HG03442 (cell line): ENCODE measurements around the gene GATD1.

Source experiments
- ATAC-seq: cut with Tn5 transposase; IDR thresholded peaks from one replicate; pipeline ENCODE4 v1.9.1; 2021; ENCODE audit warnings: mild to moderate bottlenecking, moderate library complexity; ENCODE audit not compliant: unreplicated experiment

GATD1 gene

DNA sequence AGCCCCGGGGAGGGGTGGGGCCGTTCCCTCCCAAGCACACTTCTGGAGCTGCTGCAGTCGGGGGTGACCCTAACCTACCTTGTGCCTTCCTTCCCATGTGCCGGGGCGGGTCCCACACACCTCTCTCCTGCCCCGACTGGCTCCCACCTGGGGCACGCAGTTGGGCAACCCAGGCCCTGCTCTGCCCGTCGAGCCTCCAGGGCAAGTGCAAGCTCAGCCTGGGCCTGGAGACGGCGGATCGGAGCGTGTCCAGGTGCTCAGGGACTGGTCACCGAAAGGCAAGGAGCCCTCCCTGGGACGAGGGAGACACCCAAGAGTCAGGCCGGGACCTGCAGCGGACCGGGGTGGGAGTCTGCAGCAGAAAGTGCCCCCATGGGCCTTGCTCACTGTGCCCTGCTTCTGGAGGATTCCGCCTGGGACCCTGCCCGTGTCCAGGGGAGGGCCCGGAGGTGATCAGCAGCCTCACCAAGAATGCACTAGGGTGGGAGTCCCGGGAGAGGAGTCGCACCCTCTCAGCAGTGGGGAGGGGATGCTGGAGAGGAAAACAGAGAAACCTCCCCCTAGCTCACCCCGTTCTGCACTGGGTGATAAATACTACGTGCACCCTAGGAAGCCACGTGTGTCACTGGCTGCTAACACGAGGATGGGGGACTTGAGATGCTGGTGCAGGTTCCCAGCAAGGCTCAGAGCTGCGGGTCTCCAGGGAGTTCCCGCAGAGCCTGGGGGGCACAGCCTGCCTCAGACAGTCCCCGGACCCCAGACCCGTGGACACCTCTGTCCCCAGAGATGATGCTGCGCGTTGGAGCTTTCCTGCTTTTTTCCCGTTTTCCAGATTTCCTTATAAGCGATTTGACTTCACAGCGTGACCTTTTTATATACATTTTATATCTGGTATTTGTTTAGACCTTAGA lies 5.2 kb upstream of the GATD1 start:
- no peak for ATAC-seq

DNA sequence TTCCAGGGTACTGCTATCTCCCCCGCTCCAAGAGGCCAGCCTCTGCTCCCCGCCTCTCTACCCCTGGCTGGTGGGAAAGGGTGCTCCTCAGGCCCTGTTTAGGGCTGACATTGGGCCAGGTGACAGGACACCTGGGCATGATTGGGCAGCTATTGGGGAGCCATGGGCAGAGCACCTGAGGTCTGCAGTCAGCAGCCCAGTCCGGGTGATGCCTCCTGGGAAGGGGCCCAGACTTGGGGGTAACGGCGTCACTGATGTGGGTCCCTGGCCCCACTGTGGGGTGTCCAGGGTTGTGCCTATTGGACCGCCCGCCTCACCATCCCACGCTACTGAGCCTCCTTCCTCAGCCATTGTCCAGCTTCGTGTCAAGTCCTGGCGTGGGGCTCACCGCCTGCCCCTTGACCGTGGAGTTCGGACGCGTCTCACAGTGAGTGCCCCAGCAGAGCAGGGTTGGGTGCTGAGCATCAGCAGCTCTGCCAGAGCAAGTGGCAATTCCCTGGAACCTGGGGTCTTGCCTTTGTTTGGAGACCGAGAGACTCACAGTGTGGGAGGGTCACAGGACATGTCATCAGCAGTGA lies 2.8 kb upstream of the GATD1 start:
- ATAC-seq, result no peak

DNA sequence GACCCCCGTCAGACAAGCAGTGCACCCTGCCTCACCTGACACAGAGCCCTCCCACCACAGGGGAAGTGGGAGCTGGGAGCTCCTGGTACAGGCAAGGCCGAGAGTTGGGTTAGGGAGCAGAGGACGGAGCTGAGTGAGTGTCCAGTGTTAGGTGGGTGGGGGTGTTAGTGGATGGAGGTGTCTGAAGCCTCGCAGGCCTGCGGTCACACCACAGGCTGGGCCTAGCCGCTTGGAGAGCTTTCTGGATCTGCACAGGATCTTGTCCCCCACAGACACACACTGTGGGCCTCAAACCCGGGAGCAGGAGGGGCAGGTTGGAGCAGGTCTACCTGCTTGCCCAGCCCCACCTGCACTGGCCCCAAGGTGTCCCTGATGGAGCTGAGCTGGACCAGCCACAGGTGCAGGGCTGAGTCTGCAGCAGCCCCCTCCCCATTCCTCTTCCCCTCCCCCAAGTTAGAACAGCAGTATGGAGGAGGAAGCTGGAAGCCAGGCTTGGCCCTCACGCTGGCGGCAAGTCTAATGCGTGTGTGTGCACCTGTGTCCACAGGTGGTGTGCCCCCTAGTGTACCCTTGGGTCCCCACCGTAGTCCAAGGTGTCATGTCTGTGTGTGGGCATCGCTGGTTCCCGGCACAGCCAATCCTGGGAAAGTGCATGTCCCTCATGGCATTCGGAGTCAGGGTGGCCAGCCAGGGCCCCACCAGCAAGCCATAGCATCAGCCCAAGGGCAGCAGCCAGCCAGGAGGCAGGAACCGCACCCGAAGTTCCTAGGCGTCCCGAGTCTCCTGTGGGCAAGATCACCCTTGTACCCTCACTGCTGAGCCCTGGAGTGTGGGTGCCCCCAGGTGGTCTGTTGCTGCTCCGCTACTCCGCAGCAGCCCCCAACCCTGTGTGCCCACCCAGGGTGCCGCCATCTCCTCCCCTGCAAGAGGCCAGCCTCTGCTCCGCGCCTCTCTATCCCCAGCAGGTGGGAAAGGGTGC lies 2.0 kb upstream of the GATD1 start:
- no peak for ATAC-seq

DNA sequence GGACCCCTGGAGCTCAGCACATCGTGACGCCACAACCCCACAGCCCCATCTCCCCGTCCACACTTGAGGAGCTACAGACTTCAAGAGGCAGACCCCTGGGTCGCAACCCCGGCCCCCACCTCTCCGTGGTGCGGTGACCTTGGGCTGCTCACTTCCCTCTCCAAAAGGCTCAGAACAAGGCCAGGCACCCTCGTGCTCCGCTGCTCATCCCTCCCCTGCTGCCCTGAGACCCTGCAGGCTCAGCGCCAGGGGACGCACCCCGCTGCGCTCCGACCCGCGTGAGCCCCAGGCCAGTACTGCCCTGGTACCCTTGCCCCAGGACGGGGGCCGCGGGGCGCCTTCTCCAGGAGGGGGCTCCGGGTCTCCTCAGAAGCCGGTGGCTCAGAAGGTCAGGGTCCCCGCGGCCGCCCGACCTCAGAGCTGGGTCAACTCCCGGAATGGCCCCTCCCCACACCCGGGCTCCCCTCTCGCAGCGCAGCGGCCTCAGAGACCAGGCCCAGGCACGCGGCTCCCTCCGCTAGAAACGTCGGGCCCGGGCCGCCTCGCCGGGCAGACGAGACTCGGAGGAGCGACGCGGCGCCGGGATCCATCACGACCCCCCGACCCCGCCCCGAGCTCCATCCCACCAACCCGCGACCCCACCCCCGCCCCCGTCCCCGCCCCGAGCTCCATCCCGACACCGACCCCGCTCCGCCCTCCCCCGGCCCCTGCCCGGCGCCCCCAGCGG lies 563 bp downstream of the GATD1 start:
- peak; percentile 12 for ATAC-seq

DNA sequence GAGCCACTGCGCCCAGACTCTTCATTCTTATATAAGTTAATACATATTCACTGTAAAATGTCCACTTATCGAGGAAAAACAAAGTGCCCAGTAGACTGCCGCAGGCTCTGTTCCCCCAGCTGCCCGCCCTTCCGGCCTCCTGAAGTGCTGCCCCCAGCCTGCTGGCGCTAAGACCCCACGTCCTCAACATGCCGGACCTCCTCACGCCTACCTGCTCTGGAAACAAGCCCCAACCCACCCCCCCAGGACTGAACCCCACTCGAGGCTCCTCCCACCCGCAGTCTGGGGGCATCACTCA lies 1.1 kb downstream of the GATD1 start:
- ATAC-seq, result no peak

DNA sequence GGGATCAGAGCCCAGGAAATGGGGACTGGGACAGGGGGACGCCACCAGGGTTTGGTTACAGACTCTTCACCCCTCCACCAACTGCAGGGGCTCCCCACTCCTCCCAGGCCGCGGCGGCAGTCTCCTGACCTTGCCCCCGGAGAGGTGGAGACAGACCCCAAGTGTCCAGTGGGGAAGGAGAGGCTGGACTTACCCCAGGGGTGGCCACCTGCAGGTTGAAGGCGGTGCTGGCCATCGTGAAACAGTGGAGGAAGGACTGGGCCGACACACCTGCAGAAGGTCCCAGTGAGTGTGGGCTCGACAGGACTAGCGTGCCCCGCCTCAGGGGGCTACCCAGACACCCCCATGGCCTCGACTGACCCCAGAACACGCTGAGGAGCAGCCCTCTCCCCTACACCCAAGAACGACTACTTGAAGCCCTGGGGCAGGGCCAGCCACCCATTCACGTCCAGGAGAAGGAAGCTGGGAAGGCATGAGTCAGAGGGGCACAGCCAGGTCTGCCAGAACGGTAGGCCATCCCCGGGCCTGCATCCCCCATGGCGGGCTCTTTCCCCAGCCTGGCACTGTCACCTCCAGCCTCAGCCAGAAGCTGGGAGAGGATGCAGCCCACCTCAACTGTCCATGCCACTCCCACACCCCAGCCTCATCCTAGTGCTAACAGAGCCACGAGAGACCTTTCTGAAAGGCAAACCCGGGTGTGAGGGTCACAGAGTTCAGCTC lies 2.3 kb downstream of the GATD1 start:
- ATAC-seq, result no peak

DNA sequence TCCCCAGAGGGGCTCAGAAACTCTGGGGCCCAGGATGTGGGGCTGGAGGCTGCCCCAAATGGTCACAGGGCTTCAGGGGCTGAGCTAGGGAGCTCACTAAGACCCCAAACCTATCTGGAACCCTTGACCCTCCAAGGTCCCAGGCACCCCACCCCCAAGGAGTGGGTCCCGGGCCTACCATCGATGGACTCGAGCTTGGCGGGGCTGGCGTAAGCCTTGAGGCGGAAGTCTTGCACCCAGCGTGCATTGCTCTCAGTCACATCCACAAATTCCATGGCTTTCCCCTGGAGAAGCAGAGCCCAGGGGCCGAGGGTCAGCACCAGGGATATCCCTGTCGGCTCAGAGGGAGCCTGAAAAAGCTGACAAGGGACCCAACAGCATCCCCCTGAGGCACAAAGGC lies 3.5 kb downstream of the GATD1 start:
- no peak for ATAC-seq

DNA sequence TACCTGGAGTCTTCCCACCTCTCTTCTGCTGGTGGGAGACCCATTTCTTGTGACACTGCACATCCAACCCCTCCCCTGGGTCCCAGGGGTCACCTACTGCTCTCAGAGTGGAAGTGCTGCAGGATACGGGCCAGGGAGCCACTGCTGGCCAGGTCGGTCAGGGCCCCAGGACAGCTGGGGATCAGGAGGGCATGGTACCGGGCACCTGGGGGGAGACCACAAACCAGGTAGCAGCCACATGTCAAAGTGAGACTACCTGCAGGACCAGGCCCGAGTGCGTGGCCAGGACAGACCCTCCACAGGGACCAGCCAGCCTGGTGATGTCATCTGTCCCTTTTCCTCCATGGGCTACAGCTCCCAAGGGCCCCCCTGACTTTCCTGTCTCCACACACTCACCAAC lies 3.9 kb downstream of the GATD1 start:
- no peak for ATAC-seq

DNA sequence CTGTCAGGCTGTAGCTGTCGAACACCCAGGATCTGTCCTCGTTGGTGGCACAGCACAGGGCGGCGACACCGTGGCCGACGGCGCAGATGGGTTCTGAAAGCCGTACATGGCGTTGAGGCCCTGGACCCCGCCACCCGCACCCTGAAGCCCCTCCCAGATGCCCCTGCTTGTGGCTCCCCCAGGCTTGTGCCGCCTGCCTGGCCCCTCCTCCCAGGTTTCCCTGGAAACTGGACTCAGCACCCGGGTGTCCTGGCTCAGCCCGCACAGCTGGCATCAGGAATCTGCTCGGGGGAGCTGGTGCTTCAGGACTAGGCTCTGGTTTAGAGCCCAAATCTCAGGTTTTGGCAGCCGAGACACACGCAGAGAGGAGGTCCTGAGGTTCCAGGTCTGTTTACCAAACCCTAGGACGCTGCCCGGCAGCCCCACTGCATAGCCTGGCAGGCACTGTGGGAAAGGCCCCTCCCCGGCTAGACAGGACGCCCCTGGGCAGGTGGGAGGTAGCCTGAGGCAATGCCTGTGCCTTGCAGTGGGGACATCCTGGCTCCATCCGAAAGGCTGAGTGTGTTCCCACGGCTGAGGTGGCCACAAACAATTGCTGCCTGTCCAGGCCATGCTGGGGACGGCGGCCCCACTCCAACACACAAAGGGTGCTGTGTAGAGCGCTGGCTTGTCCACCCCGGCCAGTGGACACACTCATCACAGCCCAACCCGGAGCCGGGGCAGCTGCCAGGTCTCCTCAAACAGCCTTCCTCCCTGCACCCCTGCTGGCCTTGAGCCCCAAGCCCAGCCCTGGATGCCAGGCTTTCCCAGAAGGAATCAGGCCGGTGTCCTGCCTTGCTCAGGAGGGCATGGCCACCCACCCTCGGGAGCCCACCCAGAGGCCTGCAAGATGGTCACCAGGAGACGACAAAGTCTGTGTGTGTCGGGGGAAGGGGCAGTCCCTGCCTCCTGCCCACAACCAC lies 4.6 kb downstream of the GATD1 start:
- no peak for ATAC-seq

DNA sequence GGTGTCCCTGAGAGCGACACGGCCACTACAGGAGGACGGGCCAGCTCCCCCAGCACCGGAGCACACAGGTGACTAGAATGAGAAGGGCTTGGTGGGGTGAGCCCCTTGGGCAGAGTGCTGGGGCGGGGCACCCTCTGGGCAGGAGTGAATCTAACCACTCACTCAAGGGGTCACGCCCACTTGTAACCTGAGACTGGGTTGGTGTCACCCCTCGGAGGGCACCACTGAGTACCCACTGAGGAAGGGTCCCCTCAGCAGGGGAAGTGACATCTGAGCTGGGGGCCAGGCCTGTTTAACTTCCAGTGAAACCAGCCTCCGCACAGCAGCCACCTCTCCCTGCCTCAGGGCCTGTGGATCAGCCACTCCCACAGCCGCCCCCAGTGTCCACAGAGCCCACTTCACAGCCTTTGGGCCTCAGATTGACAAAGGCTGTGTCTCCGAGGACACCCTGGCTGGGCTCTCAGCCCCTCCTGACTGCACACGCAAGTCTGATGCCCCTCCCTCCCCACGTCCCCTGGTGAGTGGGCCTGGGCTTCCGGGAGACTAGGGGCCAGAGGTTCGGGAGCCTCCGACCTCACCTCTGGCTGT lies 5.6 kb downstream of the GATD1 start:
- no peak for ATAC-seq

DNA sequence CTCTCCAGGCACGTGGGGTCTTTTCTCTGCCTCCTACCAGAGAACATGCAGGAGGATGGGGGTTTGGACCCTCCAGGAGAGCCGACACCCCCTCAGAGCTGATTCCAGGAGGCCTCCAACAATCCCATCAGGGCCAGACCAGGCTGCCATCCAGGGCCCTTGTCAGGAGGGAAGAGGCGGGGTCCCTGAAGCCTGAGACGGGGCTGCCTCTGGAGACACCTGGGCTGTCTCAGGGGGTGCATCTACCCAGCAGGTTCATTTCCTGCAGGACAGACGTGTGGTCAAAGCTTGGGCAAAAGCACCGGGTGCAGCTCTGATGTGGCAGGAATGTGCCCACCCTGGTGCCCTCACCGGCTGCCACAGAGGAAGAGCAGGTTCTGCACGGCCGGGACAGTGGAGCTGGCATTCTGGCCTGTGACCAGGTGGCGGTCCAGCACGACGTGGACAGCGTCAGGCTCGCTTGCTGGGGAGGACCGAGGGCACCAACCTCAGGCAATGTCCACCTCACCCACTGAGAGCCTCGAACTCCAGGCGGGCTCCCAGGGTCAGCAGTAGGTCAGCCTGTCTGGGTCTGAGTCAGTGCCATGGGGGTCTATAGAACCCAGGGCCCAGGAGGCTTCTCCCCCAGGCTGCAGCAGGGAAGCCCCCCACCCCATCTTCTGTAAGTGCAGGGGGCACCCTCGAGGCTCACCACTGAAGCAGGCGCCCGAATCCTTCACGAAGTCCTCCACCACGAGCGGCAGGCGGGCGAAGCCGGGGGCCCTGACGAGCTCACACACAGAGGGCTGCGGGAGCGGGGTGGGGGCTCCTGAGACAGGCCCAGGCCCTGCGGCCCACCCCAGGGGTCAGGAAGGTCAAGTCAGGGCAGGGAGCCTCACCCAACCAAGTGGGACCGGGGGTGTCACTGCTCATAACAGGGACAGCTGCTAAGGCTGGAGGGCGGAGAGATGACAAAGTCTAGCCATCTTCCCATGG lies 6.4 kb downstream of the GATD1 start:
- ATAC-seq, result no peak

DNA sequence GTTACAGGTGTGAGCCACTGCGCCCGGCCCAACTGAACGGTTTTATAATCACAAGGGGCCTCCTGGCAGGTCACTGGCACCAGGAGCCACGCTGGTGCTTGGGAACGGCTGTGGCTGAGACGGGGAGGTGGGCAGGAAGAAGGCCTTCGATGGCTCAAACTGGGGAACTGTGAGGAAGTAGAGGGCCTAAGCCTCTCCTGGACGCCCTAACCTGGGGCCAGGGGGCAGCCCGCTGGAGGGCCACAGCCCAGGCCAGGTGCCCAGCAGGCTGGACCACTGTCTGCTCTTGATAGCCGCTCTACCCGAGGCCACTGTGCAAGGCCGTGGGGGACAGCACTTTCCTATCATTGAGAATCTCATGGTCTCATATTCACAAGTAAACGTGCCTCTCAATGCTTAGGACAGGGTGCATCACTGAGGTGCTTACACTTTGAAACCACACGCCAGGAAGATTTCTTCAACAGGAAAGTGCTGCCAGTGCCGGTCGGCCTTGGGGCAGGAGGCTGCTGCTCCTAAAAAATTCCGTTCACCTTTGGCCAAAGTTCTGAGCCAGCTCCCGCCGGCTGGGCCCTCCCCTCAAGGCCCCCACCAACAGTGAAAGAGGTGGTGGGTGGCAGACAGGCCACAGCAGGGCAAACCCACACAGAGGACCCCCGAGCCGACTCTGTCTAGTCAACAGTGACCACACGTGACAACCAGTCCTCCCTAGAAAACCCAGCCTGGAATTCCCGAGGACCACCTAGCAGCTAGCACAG lies 7.2 kb downstream of the GATD1 start:
- ATAC-seq, result no peak

DNA sequence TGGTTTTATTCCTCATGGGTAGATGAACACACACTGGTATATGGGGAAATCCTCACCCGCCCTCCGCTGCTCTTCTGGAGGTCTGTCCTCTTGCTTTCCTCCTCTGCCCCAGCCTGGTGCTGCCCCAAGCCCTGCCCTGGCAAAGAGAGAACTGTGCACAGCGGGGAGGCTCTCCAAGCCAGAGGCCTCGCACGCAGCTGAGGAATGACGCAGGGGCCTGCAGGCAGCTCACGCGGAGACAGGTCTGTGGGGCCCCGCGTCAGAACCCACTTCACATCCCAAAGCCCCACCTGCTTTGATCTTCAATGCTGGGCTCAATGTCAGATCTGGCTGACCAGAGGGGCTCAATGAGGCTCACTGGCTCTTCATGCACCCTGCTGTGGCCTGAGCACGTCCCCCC lies 10.0 kb downstream of the GATD1 start:
- no peak for ATAC-seq

DNA sequence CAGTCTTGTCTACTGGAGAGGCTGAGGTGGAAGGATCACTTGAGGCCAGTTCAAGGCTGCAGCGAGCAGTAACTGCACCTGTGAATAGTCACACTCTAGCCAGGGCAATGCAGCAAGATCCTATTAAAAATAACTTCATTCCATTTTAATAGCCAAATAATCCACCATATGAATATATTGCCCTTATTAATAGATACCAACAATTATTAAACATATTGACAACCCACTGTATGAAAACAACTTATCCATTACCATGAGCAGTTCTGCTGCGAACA lies 10.4 kb downstream of the GATD1 start:
- no peak for ATAC-seq

DNA sequence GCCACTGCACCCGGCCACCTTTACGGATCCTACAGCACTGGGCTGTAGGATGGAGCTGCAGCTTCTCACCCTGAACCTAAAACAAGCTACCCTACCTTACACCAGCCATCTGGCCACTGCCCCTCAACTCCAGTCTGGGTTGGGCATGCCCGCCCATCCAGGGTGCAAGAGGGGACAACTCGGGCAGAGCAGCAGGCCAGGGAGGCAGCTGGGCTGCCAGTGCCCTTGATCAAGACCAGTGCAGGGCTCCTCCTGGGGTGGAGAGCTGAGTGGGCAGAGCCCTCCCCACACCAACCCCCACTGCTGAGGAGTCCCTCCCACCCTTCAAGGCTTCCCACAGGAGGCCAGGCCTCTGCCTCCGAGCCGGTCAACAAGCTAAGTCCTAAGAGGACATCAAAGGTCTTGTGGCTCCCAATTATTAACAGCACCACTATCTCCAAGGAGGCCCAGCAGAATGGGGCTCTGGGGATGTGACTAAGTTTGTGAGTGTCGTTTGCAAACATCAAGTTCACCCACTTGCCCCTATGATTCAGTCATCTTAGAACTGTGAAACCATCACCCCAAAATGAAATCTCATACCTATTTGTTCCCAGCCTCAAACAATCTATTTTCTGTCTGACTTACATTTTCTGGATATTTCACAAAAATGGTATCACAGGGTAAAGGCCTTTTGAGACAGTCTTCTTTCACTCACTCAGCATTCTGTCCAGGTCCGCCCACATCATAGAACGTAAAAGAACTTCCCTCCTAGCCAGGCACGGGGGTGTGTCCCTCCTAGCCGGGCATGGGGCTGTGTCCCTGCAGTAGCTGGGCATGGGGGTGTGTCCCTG lies 11.0 kb downstream of the GATD1 start:
- ATAC-seq, result no peak

DNA sequence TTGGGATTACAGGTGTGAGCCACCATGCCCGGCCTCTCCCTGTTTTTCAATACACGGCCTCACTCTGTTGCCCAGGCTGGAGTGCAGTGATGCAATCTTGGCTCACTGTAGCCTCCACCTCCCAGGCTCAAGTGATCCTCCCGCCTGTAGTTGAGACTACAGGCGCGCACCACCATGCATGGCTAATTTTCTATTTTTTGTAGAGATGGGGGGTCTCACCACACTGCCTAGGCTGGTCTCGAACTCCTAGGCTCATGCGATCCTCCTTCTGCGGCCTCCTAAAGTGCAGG lies 11.5 kb downstream of the GATD1 start:
- no peak for ATAC-seq
